ENCODE results near the gene FOXJ3.

DNA sequence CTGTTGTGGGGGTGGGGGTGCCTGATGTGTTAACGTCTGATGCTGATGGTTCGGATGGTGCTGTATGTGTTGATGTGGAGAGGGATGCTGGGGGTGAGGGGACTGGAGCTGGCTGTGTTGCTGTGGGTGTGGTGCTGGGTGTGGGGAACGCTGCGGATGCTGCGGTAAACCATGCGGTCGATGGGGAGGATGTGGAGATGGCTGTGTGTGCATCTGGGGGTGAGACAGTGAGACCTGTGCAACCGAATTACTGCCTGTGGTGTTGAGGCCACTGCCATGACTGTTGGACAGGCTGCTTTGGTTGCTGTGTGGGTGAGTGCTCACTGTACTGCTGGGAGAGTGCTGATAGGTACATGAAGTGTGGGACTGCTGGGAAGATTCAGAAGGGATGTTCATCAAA lies 143.7 kb downstream of the FOXJ3 start:
- TF ChIP-seq, protein P1, sequence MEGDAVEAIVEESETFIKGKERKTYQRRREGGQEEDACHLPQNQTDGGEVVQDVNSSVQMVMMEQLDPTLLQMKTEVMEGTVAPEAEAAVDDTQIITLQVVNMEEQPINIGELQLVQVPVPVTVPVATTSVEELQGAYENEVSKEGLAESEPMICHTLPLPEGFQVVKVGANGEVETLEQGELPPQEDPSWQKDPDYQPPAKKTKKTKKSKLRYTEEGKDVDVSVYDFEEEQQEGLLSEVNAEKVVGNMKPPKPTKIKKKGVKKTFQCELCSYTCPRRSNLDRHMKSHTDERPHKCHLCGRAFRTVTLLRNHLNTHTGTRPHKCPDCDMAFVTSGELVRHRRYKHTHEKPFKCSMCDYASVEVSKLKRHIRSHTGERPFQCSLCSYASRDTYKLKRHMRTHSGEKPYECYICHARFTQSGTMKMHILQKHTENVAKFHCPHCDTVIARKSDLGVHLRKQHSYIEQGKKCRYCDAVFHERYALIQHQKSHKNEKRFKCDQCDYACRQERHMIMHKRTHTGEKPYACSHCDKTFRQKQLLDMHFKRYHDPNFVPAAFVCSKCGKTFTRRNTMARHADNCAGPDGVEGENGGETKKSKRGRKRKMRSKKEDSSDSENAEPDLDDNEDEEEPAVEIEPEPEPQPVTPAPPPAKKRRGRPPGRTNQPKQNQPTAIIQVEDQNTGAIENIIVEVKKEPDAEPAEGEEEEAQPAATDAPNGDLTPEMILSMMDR (conservative IDR thresholded peaks at IDR 0.05 in 1 of 2, IDR thresholded peaks at IDR 0.05 in 1 of 2; ENCODE audit: extremely low read depth in 1 of 2, insufficient read depth in 1 of 2, low read depth in 1 of 2, low read length in 2 of 2), result no peak
- no peak for TF ChIP-seq EZH2 (IDR thresholded peaks at IDR 0.05; ENCODE audit: borderline replicate concordance, low read length)
